Anterior cingulate cortex (tissue), 58 donors: ENCODE measurements around the gene RNF4.
"Not testable (repeated sequence)": the region's sequence is repeated elsewhere in the genome, so short reads cannot be mapped to it uniquely, and the experiment has no call there.

ENCODE experiments used
- DNase-seq, 58 donors: peaks; one replicate each; lab custom pipeline; 2025; lab: John Stamatoyannopoulos, UW

Gene RNF4

GRCh38 chr4:2451821-2452785, 16.8 kb upstream of the RNF4 start:
- no peak for DNase-seq

GRCh38 chr4:2457481-2458295, 11.2 kb upstream of the RNF4 start:
- no peak for DNase-seq

- DNase-seq = no peak
Observed at GRCh38 chr4:2458546-2459491, 10.1 kb upstream of the RNF4 start.

GRCh38 chr4:2459589-2460349, 9.1 kb upstream of the RNF4 start:
- no peak for DNase-seq

GRCh38 chr4:2461246-2461960, 7.5 kb upstream of the RNF4 start:
- no peak for DNase-seq

GRCh38 chr4:2462218-2462991, 6.5 kb upstream of the RNF4 start:
- DNase-seq = peak in 48 of 58 donors; percentile 12 to 78 (median 55)

- no peak for DNase-seq
Observed at GRCh38 chr4:2462992-2463762, 5.7 kb upstream of the RNF4 start.

- no peak for DNase-seq
Observed at GRCh38 chr4:2465032-2465431, 3.9 kb upstream of the RNF4 start.

GRCh38 chr4:2465544-2465943, 3.4 kb upstream of the RNF4 start:
- DNase-seq = not testable (repeated sequence)

GRCh38 chr4:2469192-2469984, 482 bp downstream of the RNF4 start:
- DNase-seq = peak in 15 of 58 donors; percentile 6 to 49 (median 31)

GRCh38 chr4:2470791-2471190, 1.9 kb downstream of the RNF4 start:
- no peak for DNase-seq

GRCh38 chr4:2472187-2472586, 3.3 kb downstream of the RNF4 start:
- no peak for DNase-seq

GRCh38 chr4:2478229-2478628, 9.3 kb downstream of the RNF4 start:
- DNase-seq = no peak

GRCh38 chr4:2480649-2481048, 11.7 kb downstream of the RNF4 start:
- DNase-seq = no peak

GRCh38 chr4:2482192-2482591, 13.3 kb downstream of the RNF4 start:
- DNase-seq = no peak

GRCh38 chr4:2482693-2483092, 13.8 kb downstream of the RNF4 start:
- DNase-seq = peak in 32 of 58 donors; percentile 8 to 85 (median 36)
